Bronchial epithelial cell (primary cell): ENCODE results near the gene FTCDNL1. TPM values are rescaled to one million over a fixed set of nuclear protein-coding genes. Genes with fewer than 3 reads are reported as not detected.

Source experiments
- DNase-seq: peaks from one replicate; pipeline ENCODE4 v3.0.0-alpha.2; 2010; ENCODE audit warnings: low read depth
- FAIRE-seq: peaks from 2 replicates; lab custom pipeline; 2011; peaks lifted over from hg19 to GRCh38; lab: Jason Lieb, UNC
- H3K27me3 ChIP-seq: 2 replicates; pipeline ENCODE4 v1.5.1; 2011; ENCODE audit warnings: low read length; ENCODE audit not compliant: control insufficient read depth, insufficient read depth
- H3K36me3 ChIP-seq: 2 replicates; pipeline ENCODE4 v1.5.1; 2011; ENCODE audit warnings: low read length; ENCODE audit not compliant: control insufficient read depth, insufficient read depth
- H3K4me3 ChIP-seq: 2 replicates; pipeline ENCODE4 v1.5.1; 2011; ENCODE audit warnings: mild to moderate bottlenecking, low read depth, low read length, control low read depth
- CTCF ChIP-seq: IDR thresholded peaks from 2 replicates; pipeline ENCODE4 v1.5.1; 2011; ENCODE audit warnings: mild to moderate bottlenecking, moderate library complexity, low read length, control low read depth, inconsistent platforms; ENCODE audit not compliant: insufficient read depth, severe bottlenecking
- total RNA-seq: library from RNA; depleted of rRNA; stranded (reverse); fragments of >200 nt; gene quantifications from 2 replicates; pipeline ENCODE4 v1.2.1, GENCODE V29; 2014

Gene FTCDNL1
- total RNA-seq, 1 donor from 2014 or later, result 0.53 TPM

GRCh38 chr2:199838399-199838798 lies 12.6 kb downstream of the FTCDNL1 start:
- H3K36me3 ChIP-seq, result no peaks in the 10 kb centered on the region
- FAIRE-seq, result no peak
- no peak for DNase-seq
- no peak for TF ChIP-seq CTCF
- H3K27me3 ChIP-seq, result no peaks in the 10 kb centered on the region
- H3K4me3 ChIP-seq, result no peak overlapping the region

- no peak for DNase-seq
- H3K4me3 ChIP-seq, result no peak overlapping the region
- no peak for FAIRE-seq
- H3K27me3 ChIP-seq, result no peaks in the 10 kb centered on the region
- TF ChIP-seq CTCF, result no peak
- H3K36me3 ChIP-seq, result no peaks in the 10 kb centered on the region
Observed at GRCh38 chr2:199836943-199837342, 14.0 kb downstream of the FTCDNL1 start.

- FAIRE-seq (no peak), DNase-seq (no peak)
- Histone ChIP-seq H3K36me3 (no peaks in the 10 kb centered on the region), H3K4me3 (no peak overlapping the region), H3K27me3 (no peaks in the 10 kb centered on the region)
- no peak for TF ChIP-seq CTCF
Observed at GRCh38 chr2:199833525-199833924, 17.5 kb downstream of the FTCDNL1 start.

GRCh38 chr2:199830531-199830930 lies 20.5 kb downstream of the FTCDNL1 start:
- no peaks in the 10 kb centered on the region for H3K36me3 ChIP-seq
- H3K4me3 ChIP-seq, result no peak overlapping the region
- DNase-seq (no peak), FAIRE-seq (no peak)
- no peak for TF ChIP-seq CTCF
- no peaks in the 10 kb centered on the region for H3K27me3 ChIP-seq

- DNase-seq, result no peak
- FAIRE-seq, result no peak
- Histone ChIP-seq H3K27me3 (no peaks in the 10 kb centered on the region), H3K36me3 (no peaks in the 10 kb centered on the region), H3K4me3 (no peak overlapping the region)
- TF ChIP-seq CTCF, result no peak
Observed at GRCh38 chr2:199829628-199830027, 21.4 kb downstream of the FTCDNL1 start.

GRCh38 chr2:199819746-199820145 lies 31.2 kb downstream of the FTCDNL1 start:
- no peak for FAIRE-seq
- no peak for TF ChIP-seq CTCF

More at GRCh38 chr2:199819746-199820145, 31.2 kb downstream of the FTCDNL1 start:
- no peaks in the 10 kb centered on the region for H3K36me3 ChIP-seq
- no peaks in the 10 kb centered on the region for H3K27me3 ChIP-seq
- H3K4me3 ChIP-seq, result no peak overlapping the region
- no peak for DNase-seq
